ENCODE results near the gene FOXS1. TPM values are rescaled to one million over a fixed set of nuclear protein-coding genes. Genes with fewer than 3 reads are reported as not detected.

FOXS1 gene
- total and polyA plus RNA-seq, 8 donors: 0.16 to 1.7 (median 0.85) TPM; not detected in 2

DNA sequence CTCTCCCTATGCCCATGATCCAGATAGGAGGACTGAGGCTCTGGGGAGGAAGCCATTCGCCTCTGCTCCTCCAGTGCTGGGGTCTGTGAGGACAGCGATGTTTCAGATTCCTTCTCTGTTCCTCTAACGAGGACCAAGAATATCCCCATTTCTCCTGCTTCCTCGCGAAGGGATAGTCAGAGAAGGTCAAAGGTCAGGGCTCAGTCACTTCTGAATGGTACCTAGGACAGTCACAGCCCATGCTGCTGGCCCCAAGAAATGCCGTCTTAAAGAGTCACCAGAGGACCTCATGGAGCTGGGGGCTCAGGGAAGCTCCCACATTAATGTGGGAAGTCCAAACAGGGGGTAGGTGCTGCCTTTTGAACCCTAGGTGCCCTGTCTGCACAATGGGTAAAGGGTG is 2.1 kb downstream of the FOXS1 start:
- Histone ChIP-seq H3K36me3 (no peaks in the 10 kb centered on the region), H3K4me3 (no peak overlapping the region), H3K27me3 (no peaks in the 10 kb centered on the region), H3K9me3 (no peaks in the 10 kb centered on the region), H3K27ac (no peak overlapping the region), H3K4me1 (no peaks in the 10 kb centered on the region)
- TF ChIP-seq, protein P1, sequence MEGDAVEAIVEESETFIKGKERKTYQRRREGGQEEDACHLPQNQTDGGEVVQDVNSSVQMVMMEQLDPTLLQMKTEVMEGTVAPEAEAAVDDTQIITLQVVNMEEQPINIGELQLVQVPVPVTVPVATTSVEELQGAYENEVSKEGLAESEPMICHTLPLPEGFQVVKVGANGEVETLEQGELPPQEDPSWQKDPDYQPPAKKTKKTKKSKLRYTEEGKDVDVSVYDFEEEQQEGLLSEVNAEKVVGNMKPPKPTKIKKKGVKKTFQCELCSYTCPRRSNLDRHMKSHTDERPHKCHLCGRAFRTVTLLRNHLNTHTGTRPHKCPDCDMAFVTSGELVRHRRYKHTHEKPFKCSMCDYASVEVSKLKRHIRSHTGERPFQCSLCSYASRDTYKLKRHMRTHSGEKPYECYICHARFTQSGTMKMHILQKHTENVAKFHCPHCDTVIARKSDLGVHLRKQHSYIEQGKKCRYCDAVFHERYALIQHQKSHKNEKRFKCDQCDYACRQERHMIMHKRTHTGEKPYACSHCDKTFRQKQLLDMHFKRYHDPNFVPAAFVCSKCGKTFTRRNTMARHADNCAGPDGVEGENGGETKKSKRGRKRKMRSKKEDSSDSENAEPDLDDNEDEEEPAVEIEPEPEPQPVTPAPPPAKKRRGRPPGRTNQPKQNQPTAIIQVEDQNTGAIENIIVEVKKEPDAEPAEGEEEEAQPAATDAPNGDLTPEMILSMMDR (IDR thresholded peaks at IDR 0.05): no peak
- intact Hi-C loops (cut with DNase I): loop anchor here in 1 of 3 donors (10.0 kb wide), 1 partner anchor 182 kb away; no protein-coding TSS in a partner anchor
- 64 to 73% methylated on average over 6 of the region's 6 CpGs for whole genome bisulfite sequencing, 2 donors
- no peak for DNase-seq
- no peak for FAIRE-seq
- no peak for ATAC-seq

DNA sequence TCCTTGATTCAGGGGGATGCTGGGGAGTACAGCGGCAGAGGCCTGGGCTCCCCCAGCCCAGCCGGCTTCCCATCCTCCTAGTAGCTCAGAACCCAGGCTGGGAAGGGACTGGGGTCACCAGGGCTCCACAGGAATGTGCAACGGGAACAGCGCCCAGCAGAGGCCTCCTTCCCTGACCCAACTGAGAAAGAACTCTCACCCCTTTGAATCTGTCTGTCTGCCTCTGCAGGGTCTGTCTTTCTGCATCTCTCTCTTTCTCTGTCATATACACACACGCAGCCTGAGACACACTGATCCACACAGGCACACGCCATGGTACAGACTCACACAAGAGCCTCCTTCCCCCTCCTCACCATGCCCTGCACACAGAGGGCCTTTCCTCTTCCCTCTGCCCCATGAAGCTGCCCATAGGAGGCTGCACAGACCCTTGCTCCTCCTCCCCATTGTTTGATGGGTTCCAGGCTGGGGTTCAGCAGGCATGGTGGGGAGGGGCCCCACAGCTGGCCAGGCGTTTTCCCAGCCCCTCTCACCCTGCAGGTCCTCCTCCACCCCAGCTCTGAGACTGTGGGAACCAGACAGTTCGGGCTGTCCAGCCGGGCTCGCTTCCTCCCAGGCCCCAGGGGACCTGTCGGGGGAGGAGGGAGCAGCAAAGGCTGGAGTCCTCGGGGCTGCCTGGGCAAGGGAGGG is 2.8 kb downstream of the FOXS1 start:
- Histone ChIP-seq H3K4me1 (no peaks in the 10 kb centered on the region), H3K4me3 (no peak overlapping the region), H3K27me3 (no peaks in the 10 kb centered on the region), H3K27ac (no peak overlapping the region), H3K9me3 (no peaks in the 10 kb centered on the region), H3K36me3 (no peaks in the 10 kb centered on the region)
- 64 to 72% methylated on average over 12 of the region's 12 CpGs for WGBS, 2 donors
- DNase-seq (peak in 1 of 6 donors; percentile 53), FAIRE-seq (no peak), ATAC-seq (peak in 1 of 4 donors; percentile 29)
- intact Hi-C loops (cut with DNase I): loop anchor here in 1 of 3 donors (10.0 kb wide), 1 partner anchor 182 kb away; no protein-coding TSS in a partner anchor
- TF ChIP-seq, protein P1 (IDR thresholded peaks at IDR 0.05): no peak

DNA sequence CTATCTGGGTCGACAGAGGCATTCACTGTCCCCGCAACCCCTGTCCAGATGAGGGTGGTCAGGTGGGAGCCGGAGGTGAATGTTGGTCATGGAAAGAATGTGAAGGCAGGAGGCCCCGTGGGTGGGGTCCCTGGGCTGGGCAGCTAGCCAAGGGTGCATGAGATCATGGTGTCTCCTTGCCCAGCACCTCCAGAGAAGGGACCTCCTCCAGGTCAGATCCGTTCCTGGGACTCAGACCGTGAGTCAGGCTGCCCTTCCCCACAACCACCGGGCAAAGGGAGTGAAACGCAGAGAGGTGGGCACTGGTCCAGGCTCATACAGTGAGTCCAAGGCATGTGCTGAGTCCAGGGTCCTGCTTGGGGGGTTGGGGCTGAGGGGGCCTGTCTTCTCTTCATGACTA is 3.5 kb downstream of the FOXS1 start:
- TF ChIP-seq, protein P1 (IDR thresholded peaks at IDR 0.05): no peak
- DNase-seq (peak in 1 of 6 donors; percentile 52), ATAC-seq (no peak), FAIRE-seq (no peak)
- Histone ChIP-seq H3K27ac (no peak overlapping the region), H3K4me3 (no peak overlapping the region), H3K4me1 (no peaks in the 10 kb centered on the region), H3K27me3 (no peaks in the 10 kb centered on the region), H3K36me3 (no peaks in the 10 kb centered on the region), H3K9me3 (no peaks in the 10 kb centered on the region)
- 55 to 59% methylated on average over 8 of the region's 8 CpGs for WGBS, 2 donors
- intact Hi-C loops (cut with DNase I): loop anchor here in 1 of 3 donors (10.0 kb wide), 1 partner anchor 183 kb away; no protein-coding TSS in a partner anchor

DNA sequence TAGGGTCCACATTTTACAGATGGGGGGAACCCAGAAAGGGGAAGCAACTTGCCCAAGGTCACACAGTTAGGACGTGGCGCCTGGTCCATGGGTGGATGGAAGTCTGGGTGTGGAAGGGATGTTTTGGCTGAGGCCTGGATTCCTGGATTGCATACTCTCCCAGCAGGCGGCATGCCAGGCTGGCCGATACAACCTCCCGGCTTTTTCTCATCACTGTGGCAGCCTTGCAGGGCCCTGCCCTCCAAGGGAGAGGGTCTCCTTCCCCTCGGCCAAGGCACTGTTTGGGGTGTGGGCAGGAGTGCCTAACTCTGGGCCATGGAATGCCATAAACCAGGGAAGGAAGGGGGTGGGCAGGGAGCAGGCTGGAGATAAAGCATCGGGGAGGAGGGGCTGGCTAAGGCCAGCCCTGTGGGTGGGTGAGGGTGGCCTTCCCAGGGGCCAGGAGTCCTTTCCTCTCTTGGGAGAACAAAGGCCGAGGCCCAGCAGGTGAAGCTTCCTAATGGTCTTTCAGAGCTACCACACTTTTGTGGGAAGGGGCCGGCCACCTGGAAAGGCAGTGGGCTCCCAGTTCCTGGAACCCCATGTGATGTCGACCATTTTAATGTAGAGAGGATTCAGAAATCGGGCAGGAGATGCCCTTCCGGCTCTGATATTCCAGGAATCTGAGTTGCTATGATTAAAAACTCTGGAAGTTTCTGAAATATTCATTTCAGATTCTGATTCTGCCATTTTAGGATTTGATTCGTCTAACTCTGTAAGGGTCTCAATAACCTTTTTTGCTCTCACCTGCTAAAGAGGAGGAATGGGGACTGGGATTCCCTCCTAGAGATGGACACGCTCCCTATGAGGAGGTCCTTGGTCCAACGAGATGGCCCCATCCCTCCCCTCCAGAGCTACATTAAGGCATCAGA is 4.2 kb downstream of the FOXS1 start:
- no peaks in the 10 kb centered on the region for H3K4me1 ChIP-seq
- DNase-seq: peak in 1 of 6 donors; percentile 44
- H3K4me3 ChIP-seq: no peak overlapping the region
- ATAC-seq: no peak
- no peaks in the 10 kb centered on the region for H3K9me3 ChIP-seq
- intact Hi-C loops (cut with DNase I): loop anchor here in 1 of 3 donors (10.0 kb wide), 1 partner anchor 184 kb away; no protein-coding TSS in a partner anchor
- TF ChIP-seq, protein P1 (IDR thresholded peaks at IDR 0.05): no peak
- H3K36me3 ChIP-seq: no peaks in the 10 kb centered on the region
- WGBS, 2 donors: 66 to 78% methylated on average over 14 to 15 of the region's 15 CpGs
- FAIRE-seq: no peak
- H3K27me3 ChIP-seq: no peaks in the 10 kb centered on the region
- no peak overlapping the region for H3K27ac ChIP-seq
